Type B pancreatic cell (in vitro differentiated cells): ENCODE measurements around the gene ADAMTSL1. TPM values are rescaled to one million over a fixed set of nuclear protein-coding genes. Genes with fewer than 3 reads are reported as not detected.

ENCODE experiments used
- DNase-seq: peaks from one replicate; pipeline ENCODE4 v3.0.0; 2021; ENCODE audit warnings: mixed read lengths; ENCODE audit not compliant: unreplicated experiment; ENCODE audit errors: extremely low spot score
- H3K27ac Mint-ChIP-seq: 2 replicates; pipeline ENCODE4 v1.8.0; 2021; ENCODE audit warnings: mild to moderate bottlenecking, mixed read lengths
- H3K27me3 Mint-ChIP-seq: 2 replicates; pipeline ENCODE4 v1.8.0; 2021; ENCODE audit warnings: mixed read lengths
- H3K36me3 Mint-ChIP-seq: 2 replicates; pipeline ENCODE4 v1.8.0; 2021; ENCODE audit warnings: mixed read lengths
- H3K4me1 Mint-ChIP-seq: one replicate; pipeline ENCODE4 v1.8.0; 2021; ENCODE audit warnings: mixed read lengths; ENCODE audit not compliant: unreplicated experiment
- H3K4me3 Mint-ChIP-seq: 2 replicates; pipeline ENCODE4 v1.8.0; 2021; ENCODE audit warnings: mild to moderate bottlenecking, mixed read lengths
- H3K9me3 Mint-ChIP-seq: 2 replicates; pipeline ENCODE4 v1.8.0; 2021; ENCODE audit warnings: mixed read lengths
- total RNA-seq: library from RNA; stranded (reverse); gene quantifications from 2 replicates; pipeline ENCODE4 v1.2.1, GENCODE V29; 2021; ENCODE audit warnings: low replicate concordance
- TF ChIP-seq, protein P1 (sequence below): fragments of 200-600 bp; sonication (generic); conservative IDR thresholded peaks from 2 replicates; pipeline ENCODE4 v1.5.0; 2021; ENCODE audit warnings: antibody characterized with exemption, mild to moderate bottlenecking

Gene ADAMTSL1
- total RNA-seq, 1 donor from 2014 or later: 28.6 TPM

DNA sequence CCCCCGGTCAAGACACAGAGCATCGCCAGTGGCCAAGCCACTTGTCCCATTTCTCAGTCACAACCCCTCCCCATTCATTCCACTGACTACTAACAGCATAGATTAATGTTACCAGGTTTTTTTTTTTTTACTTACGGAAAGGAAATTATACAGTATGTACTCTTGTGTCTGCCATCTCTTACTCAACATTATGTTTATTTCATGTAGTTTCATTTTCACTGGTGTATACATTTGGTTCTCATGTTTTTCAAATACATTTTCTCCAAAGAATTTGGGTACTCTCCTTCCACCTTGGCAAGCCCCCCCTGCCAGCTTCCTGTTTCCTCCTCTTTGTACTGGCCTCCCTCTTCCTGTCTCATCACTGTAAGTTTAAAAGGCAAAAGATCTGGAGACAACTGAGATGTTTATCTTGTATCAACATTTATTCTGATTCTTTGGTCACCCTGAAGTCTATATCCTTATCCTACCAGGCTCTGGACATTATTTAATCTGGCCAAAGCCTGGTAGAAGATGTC is 351.8 kb downstream of the ADAMTSL1 start:
- DNase-seq: no peak
- no peaks in the 10 kb centered on the region for H3K9me3 Mint-ChIP-seq
- TF ChIP-seq, protein P1, sequence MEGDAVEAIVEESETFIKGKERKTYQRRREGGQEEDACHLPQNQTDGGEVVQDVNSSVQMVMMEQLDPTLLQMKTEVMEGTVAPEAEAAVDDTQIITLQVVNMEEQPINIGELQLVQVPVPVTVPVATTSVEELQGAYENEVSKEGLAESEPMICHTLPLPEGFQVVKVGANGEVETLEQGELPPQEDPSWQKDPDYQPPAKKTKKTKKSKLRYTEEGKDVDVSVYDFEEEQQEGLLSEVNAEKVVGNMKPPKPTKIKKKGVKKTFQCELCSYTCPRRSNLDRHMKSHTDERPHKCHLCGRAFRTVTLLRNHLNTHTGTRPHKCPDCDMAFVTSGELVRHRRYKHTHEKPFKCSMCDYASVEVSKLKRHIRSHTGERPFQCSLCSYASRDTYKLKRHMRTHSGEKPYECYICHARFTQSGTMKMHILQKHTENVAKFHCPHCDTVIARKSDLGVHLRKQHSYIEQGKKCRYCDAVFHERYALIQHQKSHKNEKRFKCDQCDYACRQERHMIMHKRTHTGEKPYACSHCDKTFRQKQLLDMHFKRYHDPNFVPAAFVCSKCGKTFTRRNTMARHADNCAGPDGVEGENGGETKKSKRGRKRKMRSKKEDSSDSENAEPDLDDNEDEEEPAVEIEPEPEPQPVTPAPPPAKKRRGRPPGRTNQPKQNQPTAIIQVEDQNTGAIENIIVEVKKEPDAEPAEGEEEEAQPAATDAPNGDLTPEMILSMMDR: no peak
- no peak overlapping the region for H3K4me3 Mint-ChIP-seq
- H3K36me3 Mint-ChIP-seq: peaks cover 7% of the 10 kb centered on the region
- peaks cover 9% of the 10 kb centered on the region for H3K4me1 Mint-ChIP-seq
- H3K27me3 Mint-ChIP-seq: peaks cover 2% of the 10 kb centered on the region
- H3K27ac Mint-ChIP-seq: no peak overlapping the region

DNA sequence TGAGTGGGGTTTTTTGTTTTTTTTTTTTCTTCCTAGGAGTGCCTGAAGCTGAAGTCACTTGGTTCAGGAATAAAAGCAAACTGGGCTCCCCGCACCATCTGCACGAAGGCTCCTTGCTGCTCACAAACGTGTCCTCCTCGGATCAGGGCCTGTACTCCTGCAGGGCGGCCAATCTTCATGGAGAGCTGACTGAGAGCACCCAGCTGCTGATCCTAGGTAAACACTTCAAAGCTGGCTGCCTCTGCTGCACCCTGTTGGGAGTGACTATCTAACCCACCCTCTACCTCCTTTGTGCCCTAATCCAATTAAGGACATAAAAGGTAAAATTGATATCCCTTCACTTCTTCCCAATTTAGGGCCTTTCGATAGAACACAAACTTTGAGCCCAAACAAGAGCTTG is 352.3 kb downstream of the ADAMTSL1 start:
- Mint-ChIP-seq H3K4me1 (peaks cover 9% of the 10 kb centered on the region), H3K27ac (no peak overlapping the region), H3K36me3 (peaks cover 4% of the 10 kb centered on the region), H3K9me3 (no peaks in the 10 kb centered on the region), H3K27me3 (peaks cover 2% of the 10 kb centered on the region), H3K4me3 (no peak overlapping the region)
- TF ChIP-seq, protein P1: no peak
- DNase-seq: no peak

DNA sequence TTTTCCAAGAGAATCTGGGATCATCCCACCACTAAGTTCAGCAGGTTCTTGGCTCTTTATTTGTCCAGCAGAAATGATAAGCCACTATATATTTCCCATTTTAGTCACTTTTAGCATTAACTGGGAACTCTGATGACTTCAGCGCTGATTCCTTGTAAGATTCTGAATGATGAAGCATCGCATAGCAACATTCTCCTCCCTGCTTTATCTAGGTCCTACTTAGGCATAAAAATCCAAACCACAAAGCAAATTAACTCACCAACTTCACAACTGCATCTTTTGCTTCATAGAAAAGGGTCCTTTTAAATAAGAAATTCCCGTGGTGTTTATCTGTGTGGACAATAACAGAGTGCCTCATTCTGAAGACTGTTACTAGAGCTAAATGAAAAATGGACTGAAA is 355.1 kb downstream of the ADAMTSL1 start:
- Mint-ChIP-seq H3K9me3 (no peaks in the 10 kb centered on the region), H3K4me3 (no peak overlapping the region), H3K27ac (no peak overlapping the region), H3K36me3 (peaks cover 4% of the 10 kb centered on the region), H3K27me3 (peaks cover 2% of the 10 kb centered on the region), H3K4me1 (peaks cover 3% of the 10 kb centered on the region)
- TF ChIP-seq, protein P1: no peak
- DNase-seq: no peak

DNA sequence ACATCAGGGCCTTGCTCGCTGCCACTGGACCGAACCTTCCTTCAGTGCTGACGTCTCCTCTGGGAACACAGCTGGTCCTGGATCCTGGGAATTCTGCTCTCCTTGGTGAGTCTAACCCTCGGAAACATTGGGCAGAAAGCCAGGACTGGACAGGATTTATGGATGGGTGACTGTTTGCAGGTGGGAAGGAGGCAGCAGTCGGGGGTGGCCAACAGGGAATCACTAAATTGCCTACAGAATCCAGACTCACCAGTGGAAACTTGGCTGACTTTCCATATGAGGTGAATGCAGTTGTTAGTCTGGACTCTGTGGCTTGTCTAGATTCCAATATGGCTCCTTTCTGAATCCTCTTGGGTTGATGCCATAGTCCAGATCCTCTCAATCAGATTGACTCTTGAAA is 355.9 kb downstream of the ADAMTSL1 start:
- H3K27ac Mint-ChIP-seq: no peak overlapping the region
- no peak for DNase-seq
- no peak overlapping the region for H3K4me3 Mint-ChIP-seq
- H3K9me3 Mint-ChIP-seq: no peaks in the 10 kb centered on the region
- peaks cover 3% of the 10 kb centered on the region for H3K4me1 Mint-ChIP-seq
- TF ChIP-seq, protein P1: no peak
- peaks cover 2% of the 10 kb centered on the region for H3K27me3 Mint-ChIP-seq
- peaks cover 4% of the 10 kb centered on the region for H3K36me3 Mint-ChIP-seq

DNA sequence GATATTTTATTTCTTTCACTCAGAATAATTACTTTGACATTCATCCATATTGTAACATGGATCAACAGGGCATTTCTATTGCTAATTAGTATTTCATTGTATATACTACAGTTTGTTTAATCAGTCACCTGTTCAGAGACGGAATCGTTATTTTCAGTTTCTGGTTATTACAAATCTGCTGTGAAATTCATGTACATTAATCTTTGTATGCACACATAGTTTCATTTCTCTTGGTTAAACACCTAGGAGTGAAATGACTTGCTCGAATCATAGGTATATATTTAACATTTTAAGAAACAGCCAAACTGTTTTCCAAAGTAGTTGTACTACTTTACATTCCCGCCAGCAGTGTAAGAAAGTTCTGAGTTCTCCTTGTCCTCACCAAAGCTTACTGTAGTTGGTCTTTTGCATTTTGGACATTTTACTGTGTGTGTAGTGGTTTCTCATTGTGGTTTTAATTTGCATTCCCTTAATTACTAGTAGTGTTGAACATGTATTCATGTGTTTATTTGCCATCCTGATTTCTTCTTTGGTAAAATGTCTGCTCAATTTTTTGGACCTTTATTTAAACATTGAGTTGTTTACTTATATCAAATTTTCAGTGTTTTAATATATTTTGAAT is 360.9 kb downstream of the ADAMTSL1 start:
- no peaks in the 10 kb centered on the region for H3K9me3 Mint-ChIP-seq
- peaks cover 4% of the 10 kb centered on the region for H3K36me3 Mint-ChIP-seq
- no peak overlapping the region for H3K4me3 Mint-ChIP-seq

More for the DNA sequence above, 360.9 kb downstream of the ADAMTSL1 start:
- no peak overlapping the region for H3K27ac Mint-ChIP-seq
- no peaks in the 10 kb centered on the region for H3K4me1 Mint-ChIP-seq
- TF ChIP-seq, protein P1: no peak
- no peak for DNase-seq
- peaks cover 2% of the 10 kb centered on the region for H3K27me3 Mint-ChIP-seq
